ENCODE measurements around the gene TMEM205.
"Not testable (repeated sequence)": the region's sequence is repeated elsewhere in the genome, so short reads cannot be mapped to it uniquely, and the experiment has no call there.

TMEM205 gene

GRCh38 chr19:11345122-11345803 is 805 bp downstream of the TMEM205 start:
- peak; percentile 8 for DNase-seq (ENCODE audit: low spot score)
- TF ChIP-seq, protein P1, sequence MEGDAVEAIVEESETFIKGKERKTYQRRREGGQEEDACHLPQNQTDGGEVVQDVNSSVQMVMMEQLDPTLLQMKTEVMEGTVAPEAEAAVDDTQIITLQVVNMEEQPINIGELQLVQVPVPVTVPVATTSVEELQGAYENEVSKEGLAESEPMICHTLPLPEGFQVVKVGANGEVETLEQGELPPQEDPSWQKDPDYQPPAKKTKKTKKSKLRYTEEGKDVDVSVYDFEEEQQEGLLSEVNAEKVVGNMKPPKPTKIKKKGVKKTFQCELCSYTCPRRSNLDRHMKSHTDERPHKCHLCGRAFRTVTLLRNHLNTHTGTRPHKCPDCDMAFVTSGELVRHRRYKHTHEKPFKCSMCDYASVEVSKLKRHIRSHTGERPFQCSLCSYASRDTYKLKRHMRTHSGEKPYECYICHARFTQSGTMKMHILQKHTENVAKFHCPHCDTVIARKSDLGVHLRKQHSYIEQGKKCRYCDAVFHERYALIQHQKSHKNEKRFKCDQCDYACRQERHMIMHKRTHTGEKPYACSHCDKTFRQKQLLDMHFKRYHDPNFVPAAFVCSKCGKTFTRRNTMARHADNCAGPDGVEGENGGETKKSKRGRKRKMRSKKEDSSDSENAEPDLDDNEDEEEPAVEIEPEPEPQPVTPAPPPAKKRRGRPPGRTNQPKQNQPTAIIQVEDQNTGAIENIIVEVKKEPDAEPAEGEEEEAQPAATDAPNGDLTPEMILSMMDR (IDR thresholded peaks at IDR 0.05; ENCODE audit: extremely low read depth, missing control alignments): no peak

GRCh38 chr19:11342429-11342828 is 3.6 kb downstream of the TMEM205 start:
- TF ChIP-seq, protein P1 (IDR thresholded peaks at IDR 0.05; ENCODE audit: extremely low read depth, missing control alignments): no peak
- DNase-seq (ENCODE audit: low spot score): no peak

GRCh38 chr19:11340099-11340467 is 6.0 kb downstream of the TMEM205 start:
- not testable (repeated sequence) for DNase-seq (ENCODE audit: low spot score)

DNA sequence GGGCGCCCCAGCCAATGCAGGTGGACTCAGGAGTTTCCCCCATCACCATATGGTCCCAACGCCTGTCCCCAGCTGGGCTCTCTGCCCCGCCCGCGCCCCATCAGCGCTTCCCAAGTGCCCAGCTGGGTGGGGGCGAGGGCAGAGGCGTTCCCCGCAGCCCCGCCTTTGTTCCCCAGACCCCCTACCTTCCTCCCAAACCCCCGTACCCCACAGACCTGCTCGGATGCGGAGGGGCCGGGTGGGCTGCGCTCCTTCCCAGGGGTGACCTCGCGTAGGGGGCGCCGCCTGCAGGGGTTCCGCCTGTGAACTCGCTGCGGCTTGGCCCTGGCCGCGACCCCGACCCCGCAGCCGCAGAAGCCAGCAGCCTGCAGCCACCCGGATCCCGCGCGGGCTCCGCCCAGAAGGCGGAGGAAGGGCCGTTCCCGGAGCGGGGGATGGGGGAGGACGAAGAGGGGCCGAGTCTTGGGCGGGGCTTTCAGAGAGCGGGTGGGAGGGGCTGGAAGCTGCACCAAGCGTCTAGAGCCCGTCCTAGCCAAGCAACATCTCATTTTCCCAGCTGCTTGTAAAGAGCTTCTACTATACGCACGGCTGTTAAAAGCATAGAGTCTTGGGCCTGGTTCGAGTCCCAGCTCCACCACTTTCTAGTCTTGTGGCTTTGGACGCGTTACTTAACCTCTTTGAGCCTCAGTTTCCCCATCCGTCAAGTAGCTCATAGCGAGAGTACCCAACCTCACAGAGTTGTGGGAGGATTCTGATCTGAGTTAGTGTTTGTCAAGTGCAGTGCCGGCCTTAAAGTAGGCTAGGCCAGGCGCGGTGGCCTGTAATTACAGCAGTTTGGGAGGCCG is 6.6 kb downstream of the TMEM205 start, which contains the start of gene RAB3D:
Gene RAB3D, minus strand, starts transcription at position 404 of the 845 bp plus-strand sequence. CDS start 2,258 bp downstream, outside the sequence.
- TF ChIP-seq, protein P1 (IDR thresholded peaks at IDR 0.05; ENCODE audit: extremely low read depth, missing control alignments): no peak
- DNase-seq (ENCODE audit: low spot score): peak; percentile 97

DNA sequence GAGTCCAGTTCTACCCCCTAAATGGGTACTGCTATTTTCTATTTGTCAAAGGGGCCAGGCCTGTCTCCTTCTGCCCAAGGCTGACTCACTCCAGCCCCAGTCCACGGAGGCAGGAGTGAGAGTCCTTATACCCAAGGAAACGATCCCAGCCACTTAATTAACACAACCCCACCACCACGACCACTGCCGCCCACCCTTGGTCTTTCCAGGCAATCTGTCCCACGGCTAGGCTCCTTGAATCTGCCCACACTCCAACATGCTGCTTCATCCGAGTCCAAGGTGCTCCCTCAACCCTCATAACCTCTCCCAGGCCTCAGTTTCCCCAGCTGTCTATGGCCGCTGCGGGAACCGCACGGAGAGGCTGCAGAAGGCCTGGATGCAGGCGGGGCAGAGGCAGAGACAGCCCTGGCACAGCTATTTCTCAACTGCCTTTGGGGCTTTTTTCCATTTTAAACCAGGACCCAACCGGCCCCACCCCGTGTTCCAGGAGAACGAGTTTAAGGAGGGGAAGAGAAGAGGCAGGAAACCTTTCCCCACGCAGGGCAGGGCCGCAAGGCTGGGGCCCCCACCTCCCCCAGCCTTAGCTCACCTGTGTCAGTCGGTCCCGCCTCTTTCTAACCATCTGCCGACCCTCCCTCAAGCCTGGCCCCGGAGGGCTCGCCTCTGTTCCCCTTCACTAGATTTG is 7.4 kb downstream of the TMEM205 start:
- TF ChIP-seq, protein P1 (IDR thresholded peaks at IDR 0.05; ENCODE audit: extremely low read depth, missing control alignments): no peak
- no peak for DNase-seq (ENCODE audit: low spot score)

GRCh38 chr19:11338121-11338520 is 7.9 kb downstream of the TMEM205 start:
- TF ChIP-seq, protein P1 (IDR thresholded peaks at IDR 0.05; ENCODE audit: extremely low read depth, missing control alignments): no peak
- no peak for DNase-seq (ENCODE audit: low spot score)

DNA sequence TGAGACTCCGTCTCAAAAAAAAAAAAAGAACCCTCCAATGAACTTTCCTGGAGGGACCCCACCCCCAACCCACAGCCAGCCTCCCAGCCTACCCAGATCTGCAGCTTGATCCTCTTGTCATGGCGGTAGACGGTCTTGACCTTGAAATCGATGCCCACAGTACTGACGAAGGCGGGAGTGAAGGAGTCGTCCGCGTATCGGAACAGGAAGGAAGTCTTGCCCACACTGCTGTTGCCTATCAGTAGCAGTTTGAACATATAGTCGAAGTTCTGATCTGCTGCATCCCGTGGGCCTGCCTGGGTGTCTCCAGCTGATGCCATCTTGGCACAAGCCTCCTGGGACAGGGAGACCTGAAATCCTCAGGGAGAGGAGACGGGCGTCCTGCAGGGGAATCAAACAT is 9.0 kb downstream of the TMEM205 start:
- TF ChIP-seq, protein P1 (IDR thresholded peaks at IDR 0.05; ENCODE audit: extremely low read depth, missing control alignments): no peak
- DNase-seq (ENCODE audit: low spot score): no peak

Data from GM20000 (cell line).